ENCODE data around the gene DCLRE1B. TPM values are rescaled to one million over a fixed set of nuclear protein-coding genes. Genes with fewer than 3 reads are reported as not detected.

Gene DCLRE1B
- total RNA-seq, 1 donor from 2014 or later, result 9.6 TPM

- no peak for DNase-seq (ENCODE audit: low spot score)
Observed at GRCh38 chr1:113887402-113888175, 17.5 kb upstream of the DCLRE1B start, which contains the start of gene BCL2L15. TSS of gene BCL2L15 (minus strand) at chr1:113887581. CDS start at chr1:113887375, 206 bp downstream.

GRCh38 chr1:113890816-113891215, 14.3 kb upstream of the DCLRE1B start:
- DNase-seq (ENCODE audit: low spot score), result no peak

- DNase-seq (ENCODE audit: low spot score), result no peak
Observed at GRCh38 chr1:113891631-113892220, 13.4 kb upstream of the DCLRE1B start.

GRCh38 chr1:113893267-113893666, 11.9 kb upstream of the DCLRE1B start:
- no peak for DNase-seq (ENCODE audit: low spot score)

GRCh38 chr1:113895098-113895497, 10.0 kb upstream of the DCLRE1B start:
- DNase-seq (ENCODE audit: low spot score), result no peak

GRCh38 chr1:113895961-113896360, 9.2 kb upstream of the DCLRE1B start:
- no peak for DNase-seq (ENCODE audit: low spot score)

- DNase-seq (ENCODE audit: low spot score), result no peak
Observed at GRCh38 chr1:113898241-113898814, 6.8 kb upstream of the DCLRE1B start.

- DNase-seq (ENCODE audit: low spot score), result peak; percentile 83
Observed at GRCh38 chr1:113899111-113899510, 6.0 kb upstream of the DCLRE1B start.

GRCh38 chr1:113901191-113901590, 3.9 kb upstream of the DCLRE1B start:
- no peak for DNase-seq (ENCODE audit: low spot score)

GRCh38 chr1:113903501-113904292, 1.4 kb upstream of the DCLRE1B start:
- DNase-seq (ENCODE audit: low spot score), result no peak

- DNase-seq (ENCODE audit: low spot score), result no peak
Observed at GRCh38 chr1:113904293-113904673, 843 bp upstream of the DCLRE1B start.

- peak; percentile 21 for DNase-seq (ENCODE audit: low spot score)
Observed at GRCh38 chr1:113905435-113905861, 322 bp downstream of the DCLRE1B start.

GRCh38 chr1:113912594-113913311, 7.6 kb downstream of the DCLRE1B start:
- peak; percentile 70 for DNase-seq (ENCODE audit: low spot score)

GRCh38 chr1:113913312-113913668, 8.2 kb downstream of the DCLRE1B start:
- no peak for DNase-seq (ENCODE audit: low spot score)

GRCh38 chr1:113913887-113914664, 8.9 kb downstream of the DCLRE1B start:
- DNase-seq (ENCODE audit: low spot score), result no peak

GRCh38 chr1:113916974-113917373, 11.8 kb downstream of the DCLRE1B start:
- DNase-seq (ENCODE audit: low spot score), result no peak

GRCh38 chr1:113917400-113918082, 12.4 kb downstream of the DCLRE1B start:
- no peak for DNase-seq (ENCODE audit: low spot score)

GRCh38 chr1:113918243-113918642, 13.1 kb downstream of the DCLRE1B start:
- no peak for DNase-seq (ENCODE audit: low spot score)

GRCh38 chr1:113922957-113923356, 17.8 kb downstream of the DCLRE1B start:
- DNase-seq (ENCODE audit: low spot score), result no peak

- DNase-seq (ENCODE audit: low spot score), result no peak
Observed at GRCh38 chr1:113924473-113924872, 19.3 kb downstream of the DCLRE1B start.

All from umbilical cord (tissue), 2 donors.